ENCODE data around the gene HNRNPU.

Gene HNRNPU

DNA sequence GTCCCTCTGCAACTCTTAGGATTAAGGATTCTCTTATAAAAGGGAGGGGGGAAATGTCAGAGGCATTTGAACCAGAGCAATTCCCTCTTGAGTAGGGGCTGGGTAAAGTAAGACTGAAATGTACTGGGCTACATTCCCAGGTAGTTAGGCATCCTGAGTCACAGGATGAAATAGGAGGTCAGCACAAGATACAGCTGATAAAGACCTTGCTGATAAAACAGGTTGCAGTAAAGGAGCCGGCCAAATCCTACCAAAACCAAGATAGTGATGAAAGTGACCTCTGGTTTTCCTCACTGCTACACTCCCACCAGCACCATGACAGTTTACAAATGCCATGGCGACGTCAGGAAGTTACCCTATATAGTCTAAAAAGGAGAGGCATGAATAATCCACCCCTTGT is 43.2 kb downstream of the HNRNPU start:
- H3K4me1 ChIP-seq (ENCODE audit: control insufficient read depth, insufficient read depth, low read length), result no peaks in the 10 kb centered on the region
- no peaks in the 10 kb centered on the region for H3K9me3 ChIP-seq (ENCODE audit: control insufficient read depth in 2 of 2, low read length in 2 of 2)
- no peaks in the 10 kb centered on the region for H3K36me3 ChIP-seq (ENCODE audit: control insufficient read depth in 2 of 2, insufficient read depth in 2 of 2, low read length in 2 of 2)
- H3K9ac ChIP-seq (ENCODE audit: low read length in 2 of 2), result no peak overlapping the region
- no peaks in the 10 kb centered on the region for H3K27me3 ChIP-seq (ENCODE audit: control insufficient read depth in 1 of 2, insufficient read depth in 2 of 2, low read length in 2 of 2)
- no peak overlapping the region for H3K27ac ChIP-seq (ENCODE audit: low read length)
- no peak overlapping the region for H3K4me3 ChIP-seq (ENCODE audit: low read length in 2 of 2)

DNA sequence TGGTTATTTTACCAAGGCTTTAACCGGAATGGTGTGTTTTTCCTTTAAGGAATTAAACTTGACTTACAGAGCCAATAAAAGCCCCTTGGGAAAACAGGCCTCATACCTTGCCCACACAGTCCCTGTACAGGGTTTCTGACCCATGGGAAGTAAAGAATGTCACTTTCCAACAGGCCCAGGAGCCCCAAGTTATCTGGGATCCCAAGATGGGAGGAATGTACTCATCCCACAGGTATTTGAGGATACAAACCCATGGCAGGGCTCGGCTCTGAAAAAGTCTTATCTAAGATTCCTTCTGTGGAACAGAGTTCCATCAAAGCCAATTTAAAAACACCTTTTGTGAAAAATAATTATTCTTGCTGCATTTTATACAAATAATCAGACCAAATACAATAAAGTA is 44.2 kb downstream of the HNRNPU start:
- Histone ChIP-seq H3K27ac (ENCODE audit: low read length) (no peak overlapping the region), H3K4me1 (ENCODE audit: control insufficient read depth, insufficient read depth, low read length) (no peaks in the 10 kb centered on the region), H3K4me3 (ENCODE audit: low read length in 2 of 2) (no peak overlapping the region), H3K36me3 (ENCODE audit: control insufficient read depth in 2 of 2, insufficient read depth in 2 of 2, low read length in 2 of 2) (no peaks in the 10 kb centered on the region), H3K9ac (ENCODE audit: low read length in 2 of 2) (no peak overlapping the region), H3K27me3 (ENCODE audit: control insufficient read depth in 1 of 2, insufficient read depth in 2 of 2, low read length in 2 of 2) (no peaks in the 10 kb centered on the region), H3K9me3 (ENCODE audit: control insufficient read depth in 2 of 2, low read length in 2 of 2) (no peaks in the 10 kb centered on the region)

DNA sequence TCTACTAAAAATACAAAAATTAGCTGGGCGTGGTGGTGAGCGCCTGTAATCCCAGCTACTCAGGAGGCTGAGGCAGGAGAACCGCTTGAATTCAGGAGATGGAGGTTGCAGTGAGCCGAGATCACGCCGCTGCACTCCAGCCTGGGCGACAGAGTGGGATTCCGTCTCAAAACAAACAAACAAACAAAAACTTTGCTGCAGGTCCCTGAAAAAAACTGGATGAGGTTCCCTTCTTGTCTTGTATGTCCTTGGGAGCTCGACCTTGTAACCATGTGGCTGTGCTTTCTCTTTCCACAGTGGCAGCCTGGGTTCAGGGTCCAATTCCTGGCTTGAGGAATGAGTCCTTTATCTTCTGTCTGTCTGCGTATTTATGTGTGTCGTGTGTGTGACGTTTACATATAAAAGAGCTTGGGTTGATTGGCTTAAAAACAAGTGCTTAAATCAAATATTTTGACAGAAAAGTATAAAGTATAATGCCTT is 46.9 kb downstream of the HNRNPU start:
- Histone ChIP-seq H3K27me3 (ENCODE audit: control insufficient read depth in 1 of 2, insufficient read depth in 2 of 2, low read length in 2 of 2) (no peaks in the 10 kb centered on the region), H3K27ac (ENCODE audit: low read length) (no peak overlapping the region)

DNA sequence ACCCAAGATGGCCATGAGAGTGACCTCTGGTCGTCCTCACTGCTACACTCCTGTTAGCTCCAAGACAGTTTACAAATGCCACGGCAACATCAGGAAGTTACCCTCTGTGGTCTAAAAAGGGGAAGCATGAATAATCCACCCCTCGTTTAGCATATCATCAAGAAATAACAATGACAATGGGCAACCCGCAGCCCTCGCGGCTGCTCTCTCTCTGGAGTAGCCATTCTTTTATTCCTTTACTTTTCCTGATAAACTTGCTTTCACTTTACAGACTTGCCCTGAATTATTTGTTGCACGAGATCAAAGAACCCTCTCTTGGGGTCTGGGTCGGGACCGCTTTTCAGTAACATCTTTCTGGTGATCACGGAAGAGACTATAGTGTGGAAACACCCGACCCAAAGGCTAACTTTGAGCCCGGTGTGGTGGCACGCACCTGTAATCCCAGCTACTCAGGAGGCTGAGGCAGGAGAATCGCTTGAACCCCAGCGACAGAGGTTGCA is 48.7 kb downstream of the HNRNPU start:
- no peak overlapping the region for H3K9ac ChIP-seq (ENCODE audit: low read length in 2 of 2)
- no peaks in the 10 kb centered on the region for H3K4me1 ChIP-seq (ENCODE audit: control insufficient read depth, insufficient read depth, low read length)

More for the DNA sequence above, 46.9 kb downstream of the HNRNPU start:
- Histone ChIP-seq H3K9me3 (ENCODE audit: control insufficient read depth in 2 of 2, low read length in 2 of 2) (no peaks in the 10 kb centered on the region), H3K4me1 (ENCODE audit: control insufficient read depth, insufficient read depth, low read length) (no peaks in the 10 kb centered on the region), H3K36me3 (ENCODE audit: control insufficient read depth in 2 of 2, insufficient read depth in 2 of 2, low read length in 2 of 2) (no peaks in the 10 kb centered on the region), H3K4me3 (ENCODE audit: low read length in 2 of 2) (no peak overlapping the region), H3K9ac (ENCODE audit: low read length in 2 of 2) (no peak overlapping the region)

DNA sequence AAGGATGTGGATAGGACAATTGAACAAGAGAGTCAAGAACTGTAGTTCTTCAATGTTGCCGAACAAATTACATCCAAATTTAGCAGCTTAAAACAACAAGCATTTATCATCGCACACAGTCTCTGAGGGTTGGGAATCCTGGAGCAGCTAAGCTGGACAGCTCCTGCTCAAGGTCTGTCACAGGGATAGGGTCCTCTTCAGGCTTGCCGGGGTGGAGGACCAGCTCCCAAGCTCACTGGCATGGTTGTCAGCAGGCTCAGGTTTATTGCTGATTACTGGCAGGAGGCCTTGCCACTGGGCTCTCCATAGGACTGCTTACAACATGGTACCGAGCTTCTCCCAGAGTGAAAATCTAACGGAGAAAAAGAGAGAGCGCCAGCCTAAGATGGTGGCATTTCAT is 51.0 kb downstream of the HNRNPU start:
- no peaks in the 10 kb centered on the region for H3K36me3 ChIP-seq (ENCODE audit: control insufficient read depth in 2 of 2, insufficient read depth in 2 of 2, low read length in 2 of 2)
- H3K4me3 ChIP-seq (ENCODE audit: low read length in 2 of 2), result no peak overlapping the region
- H3K9me3 ChIP-seq (ENCODE audit: control insufficient read depth in 2 of 2, low read length in 2 of 2), result no peaks in the 10 kb centered on the region
- H3K4me1 ChIP-seq (ENCODE audit: control insufficient read depth, insufficient read depth, low read length), result no peaks in the 10 kb centered on the region
- H3K27ac ChIP-seq (ENCODE audit: low read length), result no peak overlapping the region
- no peak overlapping the region for H3K9ac ChIP-seq (ENCODE audit: low read length in 2 of 2)
- no peaks in the 10 kb centered on the region for H3K27me3 ChIP-seq (ENCODE audit: control insufficient read depth in 1 of 2, insufficient read depth in 2 of 2, low read length in 2 of 2)

More for the DNA sequence above, 48.7 kb downstream of the HNRNPU start:
- H3K27ac ChIP-seq (ENCODE audit: low read length), result no peak overlapping the region
- H3K36me3 ChIP-seq (ENCODE audit: control insufficient read depth in 2 of 2, insufficient read depth in 2 of 2, low read length in 2 of 2), result no peaks in the 10 kb centered on the region
- no peaks in the 10 kb centered on the region for H3K9me3 ChIP-seq (ENCODE audit: control insufficient read depth in 2 of 2, low read length in 2 of 2)
- no peaks in the 10 kb centered on the region for H3K27me3 ChIP-seq (ENCODE audit: control insufficient read depth in 1 of 2, insufficient read depth in 2 of 2, low read length in 2 of 2)
- no peak overlapping the region for H3K4me3 ChIP-seq (ENCODE audit: low read length in 2 of 2)

DNA sequence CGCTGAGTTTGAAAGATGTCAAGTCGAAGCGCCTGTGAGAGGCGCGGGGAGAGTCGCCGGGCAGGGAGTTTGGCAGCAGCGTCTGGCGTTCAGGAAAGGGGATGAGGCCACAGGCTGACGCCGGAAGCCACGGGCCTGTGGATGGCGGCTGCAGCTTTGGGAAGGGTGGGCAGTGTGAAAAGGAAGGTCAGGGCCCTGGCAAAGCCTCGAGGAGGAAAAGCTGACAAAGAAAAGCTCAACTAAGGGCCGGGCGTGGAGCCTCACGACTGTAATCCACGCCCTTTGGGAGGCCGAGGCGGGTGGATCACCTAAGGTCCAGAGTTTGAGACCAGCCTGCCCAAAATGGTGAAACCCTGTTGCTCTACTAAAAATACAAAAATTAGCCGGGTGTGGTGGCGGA is 54.1 kb downstream of the HNRNPU start:
- no peaks in the 10 kb centered on the region for H3K9me3 ChIP-seq (ENCODE audit: control insufficient read depth in 2 of 2, low read length in 2 of 2)
- no peaks in the 10 kb centered on the region for H3K4me1 ChIP-seq (ENCODE audit: control insufficient read depth, insufficient read depth, low read length)
- H3K36me3 ChIP-seq (ENCODE audit: control insufficient read depth in 2 of 2, insufficient read depth in 2 of 2, low read length in 2 of 2), result no peaks in the 10 kb centered on the region
- no peak overlapping the region for H3K9ac ChIP-seq (ENCODE audit: low read length in 2 of 2)
- no peak overlapping the region for H3K27ac ChIP-seq (ENCODE audit: low read length)
- H3K27me3 ChIP-seq (ENCODE audit: control insufficient read depth in 1 of 2, insufficient read depth in 2 of 2, low read length in 2 of 2), result no peaks in the 10 kb centered on the region
- H3K4me3 ChIP-seq (ENCODE audit: low read length in 2 of 2), result no peak overlapping the region

DNA sequence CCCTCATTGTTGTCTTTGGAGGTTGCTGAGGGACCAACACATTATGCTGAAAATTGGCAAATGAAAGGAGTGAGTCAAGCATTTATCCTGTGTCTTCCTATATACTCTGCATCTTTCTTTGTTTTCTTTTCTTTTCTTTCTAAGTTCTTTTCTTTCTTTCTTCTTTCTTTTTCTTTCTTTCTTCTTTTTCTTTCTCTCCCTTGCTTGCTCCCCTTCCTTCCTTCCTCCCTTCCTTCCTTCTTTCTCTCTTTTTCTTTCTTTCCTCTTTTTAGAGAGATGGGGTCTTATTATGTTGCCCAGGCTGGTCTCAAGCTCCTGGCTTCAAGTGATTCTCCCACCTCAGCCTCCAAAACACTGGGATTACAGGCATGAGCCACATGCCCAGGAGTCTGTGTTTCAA is 57.2 kb downstream of the HNRNPU start:
- Histone ChIP-seq H3K9ac (ENCODE audit: low read length in 2 of 2) (no peak overlapping the region), H3K9me3 (ENCODE audit: control insufficient read depth in 2 of 2, low read length in 2 of 2) (no peaks in the 10 kb centered on the region), H3K27ac (ENCODE audit: low read length) (no peak overlapping the region), H3K27me3 (ENCODE audit: control insufficient read depth in 1 of 2, insufficient read depth in 2 of 2, low read length in 2 of 2) (no peaks in the 10 kb centered on the region), H3K4me3 (ENCODE audit: low read length in 2 of 2) (no peak overlapping the region), H3K36me3 (ENCODE audit: control insufficient read depth in 2 of 2, insufficient read depth in 2 of 2, low read length in 2 of 2) (no peaks in the 10 kb centered on the region), H3K4me1 (ENCODE audit: control insufficient read depth, insufficient read depth, low read length) (no peaks in the 10 kb centered on the region)

DNA sequence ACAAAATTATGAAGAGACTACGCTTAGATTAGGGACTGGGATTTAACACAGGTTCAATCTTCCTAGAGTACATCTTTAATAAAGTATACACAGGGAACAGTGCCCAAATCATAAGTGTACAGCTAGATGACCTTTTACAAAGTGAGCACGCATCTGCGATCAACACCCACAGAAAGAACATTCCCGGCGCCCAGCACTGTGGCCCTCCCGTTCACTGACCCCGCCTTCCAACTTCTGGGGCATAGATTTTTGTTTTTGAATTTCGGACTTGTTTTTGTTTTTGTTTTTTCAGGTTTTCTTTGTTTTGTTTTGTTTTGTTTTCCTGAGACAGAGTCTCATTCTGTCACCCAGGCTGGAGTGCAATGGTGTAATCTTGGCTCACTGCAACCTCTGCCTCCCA is 59.5 kb downstream of the HNRNPU start:
- Histone ChIP-seq H3K9ac (ENCODE audit: low read length in 2 of 2) (no peak overlapping the region), H3K36me3 (ENCODE audit: control insufficient read depth in 2 of 2, insufficient read depth in 2 of 2, low read length in 2 of 2) (no peaks in the 10 kb centered on the region), H3K9me3 (ENCODE audit: control insufficient read depth in 2 of 2, low read length in 2 of 2) (no peaks in the 10 kb centered on the region), H3K27ac (ENCODE audit: low read length) (no peak overlapping the region), H3K27me3 (ENCODE audit: control insufficient read depth in 1 of 2, insufficient read depth in 2 of 2, low read length in 2 of 2) (no peaks in the 10 kb centered on the region), H3K4me1 (ENCODE audit: control insufficient read depth, insufficient read depth, low read length) (no peaks in the 10 kb centered on the region), H3K4me3 (ENCODE audit: low read length in 2 of 2) (no peak overlapping the region)

DNA sequence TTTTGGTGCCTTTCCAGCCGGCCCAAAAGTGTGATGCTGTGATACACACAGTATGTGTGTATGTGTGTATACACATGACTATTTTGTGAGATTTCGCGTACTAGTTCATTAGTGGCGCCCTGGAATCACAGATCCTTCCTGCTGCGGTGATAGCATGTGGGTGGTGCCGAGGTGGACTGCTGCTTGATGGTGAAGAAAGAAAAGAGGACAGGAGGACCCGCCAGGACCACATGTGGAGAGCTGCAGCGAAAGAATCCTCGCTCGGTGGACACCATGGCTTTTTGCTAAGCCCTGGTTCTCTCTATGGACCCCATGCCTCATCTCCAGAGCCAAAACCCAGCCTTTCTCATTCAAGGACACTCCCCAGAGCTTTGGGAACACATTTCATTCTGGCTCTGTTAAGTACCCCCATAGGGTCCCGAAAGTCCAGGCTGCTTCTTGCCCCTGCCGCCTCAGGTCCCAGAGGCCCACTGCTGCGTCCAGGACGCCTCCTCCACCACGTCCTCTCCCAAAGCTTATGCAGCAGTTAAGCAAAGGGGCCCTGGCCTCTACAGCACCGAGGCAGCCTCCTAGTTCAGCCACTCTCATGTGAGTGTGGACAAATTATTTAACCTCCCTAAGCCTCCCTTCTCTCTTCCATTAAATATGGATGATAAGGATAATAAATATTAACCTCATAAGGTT is 61.6 kb downstream of the HNRNPU start:
- no peak overlapping the region for H3K27ac ChIP-seq (ENCODE audit: low read length)
- no peaks in the 10 kb centered on the region for H3K27me3 ChIP-seq (ENCODE audit: control insufficient read depth in 1 of 2, insufficient read depth in 2 of 2, low read length in 2 of 2)
- H3K36me3 ChIP-seq (ENCODE audit: control insufficient read depth in 2 of 2, insufficient read depth in 2 of 2, low read length in 2 of 2), result no peaks in the 10 kb centered on the region
- H3K4me3 ChIP-seq (ENCODE audit: low read length in 2 of 2), result no peak overlapping the region
- H3K4me1 ChIP-seq (ENCODE audit: control insufficient read depth, insufficient read depth, low read length), result no peaks in the 10 kb centered on the region
- no peak overlapping the region for H3K9ac ChIP-seq (ENCODE audit: low read length in 2 of 2)
- no peaks in the 10 kb centered on the region for H3K9me3 ChIP-seq (ENCODE audit: control insufficient read depth in 2 of 2, low read length in 2 of 2)

DNA sequence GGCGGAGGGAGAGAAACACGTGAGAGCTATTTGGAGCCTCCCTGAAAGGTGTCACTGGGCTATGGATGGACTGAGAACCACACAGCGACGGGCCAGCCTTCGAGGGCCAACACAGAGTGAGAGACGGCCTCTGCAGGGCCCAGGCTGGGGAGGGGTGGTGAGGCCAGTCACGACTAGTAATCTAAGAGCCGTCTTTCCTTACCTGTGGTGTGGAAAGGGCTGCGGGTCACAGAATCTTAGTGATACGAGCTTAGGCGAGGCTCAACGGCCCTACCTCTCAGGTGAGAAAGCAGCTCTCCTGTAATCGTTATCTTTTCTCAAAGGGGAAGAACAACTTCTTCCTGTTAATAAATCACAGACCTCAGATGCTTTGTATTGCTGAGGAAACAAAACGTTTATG is 62.3 kb downstream of the HNRNPU start:
- Histone ChIP-seq H3K27ac (ENCODE audit: low read length) (no peak overlapping the region), H3K9ac (ENCODE audit: low read length in 2 of 2) (no peak overlapping the region), H3K36me3 (ENCODE audit: control insufficient read depth in 2 of 2, insufficient read depth in 2 of 2, low read length in 2 of 2) (no peaks in the 10 kb centered on the region), H3K9me3 (ENCODE audit: control insufficient read depth in 2 of 2, low read length in 2 of 2) (no peaks in the 10 kb centered on the region), H3K27me3 (ENCODE audit: control insufficient read depth in 1 of 2, insufficient read depth in 2 of 2, low read length in 2 of 2) (no peaks in the 10 kb centered on the region), H3K4me1 (ENCODE audit: control insufficient read depth, insufficient read depth, low read length) (no peaks in the 10 kb centered on the region), H3K4me3 (ENCODE audit: low read length in 2 of 2) (no peak overlapping the region)

DNA sequence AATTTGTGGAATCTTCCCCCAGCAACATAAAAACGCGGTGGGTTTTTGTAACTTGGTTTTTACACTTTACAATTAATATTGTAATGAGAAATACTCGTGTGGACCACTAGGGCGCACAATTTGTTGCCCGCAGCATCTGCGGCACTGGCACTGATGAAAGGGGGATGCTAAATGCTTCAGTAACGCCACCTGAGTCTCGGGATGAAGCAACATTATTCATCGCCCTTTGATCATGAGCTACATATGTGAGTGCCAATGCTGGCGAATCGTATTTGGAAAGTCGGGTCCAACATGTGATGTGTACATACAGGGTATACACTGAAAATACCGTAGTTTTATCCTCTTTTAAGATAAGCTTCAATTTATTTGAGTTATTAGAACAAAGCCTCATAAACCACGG is 63.1 kb downstream of the HNRNPU start:
- Histone ChIP-seq H3K4me1 (ENCODE audit: control insufficient read depth, insufficient read depth, low read length) (no peaks in the 10 kb centered on the region), H3K27ac (ENCODE audit: low read length) (no peak overlapping the region), H3K9me3 (ENCODE audit: control insufficient read depth in 2 of 2, low read length in 2 of 2) (no peaks in the 10 kb centered on the region), H3K4me3 (ENCODE audit: low read length in 2 of 2) (no peak overlapping the region), H3K9ac (ENCODE audit: low read length in 2 of 2) (no peak overlapping the region), H3K36me3 (ENCODE audit: control insufficient read depth in 2 of 2, insufficient read depth in 2 of 2, low read length in 2 of 2) (no peaks in the 10 kb centered on the region), H3K27me3 (ENCODE audit: control insufficient read depth in 1 of 2, insufficient read depth in 2 of 2, low read length in 2 of 2) (no peaks in the 10 kb centered on the region)
